DOHH2 (cell line): Measurements from ENCODE around the gene NOXO1.

Experiments used
- EZH2phosphoT487 ChIP-seq: fragments of 200-600 bp; sonication (generic); IDR thresholded peaks from 2 replicates; pipeline ENCODE4 v1.6.1; 2017; ENCODE audit warnings: borderline replicate concordance, mild to moderate bottlenecking, antibody characterized with exemption, low read length, moderate library complexity, mixed read lengths
- TF ChIP-seq, protein P1 (sequence below): fragments of 200-600 bp; sonication (generic); IDR thresholded peaks from one replicate; pipeline ENCODE4 v1.5.1; 2014; ENCODE audit warnings: antibody characterized with exemption, mild to moderate bottlenecking, low read depth, low read length; ENCODE audit not compliant: poor library complexity, severe bottlenecking

DNA sequence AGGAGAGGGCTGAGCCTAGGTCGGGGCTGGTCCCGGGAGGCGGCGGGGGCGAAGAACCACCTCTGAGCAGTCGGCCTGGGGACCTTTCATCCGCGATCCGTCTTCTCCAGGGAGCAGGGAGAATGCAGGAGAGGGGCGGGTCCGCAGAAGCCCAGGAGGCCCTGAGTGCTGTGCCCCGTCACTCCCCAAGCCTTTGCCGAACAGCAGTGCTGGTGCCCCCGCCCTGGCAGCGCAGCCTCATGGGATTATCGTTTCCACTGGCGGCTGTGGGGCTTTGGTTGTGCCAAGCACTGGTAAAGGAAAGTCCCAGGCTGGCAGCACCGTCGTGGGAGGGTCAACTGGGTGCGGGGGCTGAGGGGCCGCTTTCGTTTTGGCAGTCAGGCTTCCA is 8.8 kb downstream of the NOXO1 start:
- TF ChIP-seq, protein P1, sequence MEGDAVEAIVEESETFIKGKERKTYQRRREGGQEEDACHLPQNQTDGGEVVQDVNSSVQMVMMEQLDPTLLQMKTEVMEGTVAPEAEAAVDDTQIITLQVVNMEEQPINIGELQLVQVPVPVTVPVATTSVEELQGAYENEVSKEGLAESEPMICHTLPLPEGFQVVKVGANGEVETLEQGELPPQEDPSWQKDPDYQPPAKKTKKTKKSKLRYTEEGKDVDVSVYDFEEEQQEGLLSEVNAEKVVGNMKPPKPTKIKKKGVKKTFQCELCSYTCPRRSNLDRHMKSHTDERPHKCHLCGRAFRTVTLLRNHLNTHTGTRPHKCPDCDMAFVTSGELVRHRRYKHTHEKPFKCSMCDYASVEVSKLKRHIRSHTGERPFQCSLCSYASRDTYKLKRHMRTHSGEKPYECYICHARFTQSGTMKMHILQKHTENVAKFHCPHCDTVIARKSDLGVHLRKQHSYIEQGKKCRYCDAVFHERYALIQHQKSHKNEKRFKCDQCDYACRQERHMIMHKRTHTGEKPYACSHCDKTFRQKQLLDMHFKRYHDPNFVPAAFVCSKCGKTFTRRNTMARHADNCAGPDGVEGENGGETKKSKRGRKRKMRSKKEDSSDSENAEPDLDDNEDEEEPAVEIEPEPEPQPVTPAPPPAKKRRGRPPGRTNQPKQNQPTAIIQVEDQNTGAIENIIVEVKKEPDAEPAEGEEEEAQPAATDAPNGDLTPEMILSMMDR = no peak
- no peak for TF ChIP-seq EZH2phosphoT487
